HAP-1 (cell line): ENCODE results near the gene MARCHF10.

Source experiments
- DNase-seq, 2 experiments: peaks; one replicate each; pipeline ENCODE4 v3.0.0-alpha.2; 2016 to 2020; ENCODE audit warnings: low spot score in 2 of 2
- H3K27me3 ChIP-seq: fragments of 250-450 bp; sonication (Bioruptor Pico); 2 replicates; pipeline ENCODE4 v1.5.1; 2020; ENCODE audit warnings: low read depth, mild to moderate bottlenecking, moderate library complexity
- H3K36me3 ChIP-seq: fragments of 250-450 bp; sonication (Bioruptor Pico); replicated peaks from 2 replicates; pipeline ENCODE4 v1.5.1; 2020; ENCODE audit warnings: mild to moderate bottlenecking
- H3K4me1 ChIP-seq: fragments of 250-450 bp; sonication (Bioruptor Pico); 2 replicates; pipeline ENCODE4 v1.5.1; 2020; ENCODE audit warnings: mild to moderate bottlenecking
- H3K4me3 ChIP-seq: fragments of 250-450 bp; sonication (Bioruptor Pico); 2 replicates; pipeline ENCODE4 v1.5.1; 2020; ENCODE audit warnings: mild to moderate bottlenecking, moderate library complexity
- H3K9me3 ChIP-seq: fragments of 250-450 bp; sonication (Bioruptor Pico); 2 replicates; pipeline ENCODE4 v1.5.1; 2020; ENCODE audit warnings: mild to moderate bottlenecking, moderate library complexity
- in situ Hi-C: fragments of 300-500 bp; cut with MboI; formaldehyde crosslinking; loops from 3 replicates; pipeline ENCODE4 v1.14.3; 2020; ENCODE audit warnings: low sequenced_read_pairs, inconsistent platforms, mixed read lengths

The MARCHF10 gene

DNA sequence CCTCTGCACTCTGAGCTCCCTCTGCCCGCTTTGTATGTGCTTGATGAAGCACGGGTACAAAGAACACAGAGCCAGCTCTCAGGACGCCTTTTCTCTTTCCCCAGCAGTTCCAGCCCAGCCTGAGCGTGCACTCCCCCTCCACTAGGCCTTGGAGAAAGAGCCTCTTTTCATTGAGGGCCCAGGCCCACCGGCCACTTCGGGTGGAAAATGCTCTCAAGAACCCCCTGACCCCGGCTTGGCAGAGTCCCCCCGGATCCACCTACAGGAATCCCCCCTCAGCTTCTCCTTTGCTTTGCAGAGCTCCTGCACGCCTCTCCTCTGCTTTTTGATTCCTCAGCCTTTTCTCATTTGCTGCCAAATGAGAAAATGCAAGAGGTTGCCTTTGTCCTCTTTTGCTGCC, 150.4 kb downstream of the MARCHF10 start:
- Histone ChIP-seq H3K27me3 (no peaks in the 10 kb centered on the region), H3K36me3 (no peaks in the 10 kb centered on the region), H3K9me3 (no peaks in the 10 kb centered on the region), H3K4me1 (peaks cover 8% of the 10 kb centered on the region), H3K4me3 (no peak overlapping the region)
- no peak for DNase-seq
- in situ Hi-C loops, result no loop called here

DNA sequence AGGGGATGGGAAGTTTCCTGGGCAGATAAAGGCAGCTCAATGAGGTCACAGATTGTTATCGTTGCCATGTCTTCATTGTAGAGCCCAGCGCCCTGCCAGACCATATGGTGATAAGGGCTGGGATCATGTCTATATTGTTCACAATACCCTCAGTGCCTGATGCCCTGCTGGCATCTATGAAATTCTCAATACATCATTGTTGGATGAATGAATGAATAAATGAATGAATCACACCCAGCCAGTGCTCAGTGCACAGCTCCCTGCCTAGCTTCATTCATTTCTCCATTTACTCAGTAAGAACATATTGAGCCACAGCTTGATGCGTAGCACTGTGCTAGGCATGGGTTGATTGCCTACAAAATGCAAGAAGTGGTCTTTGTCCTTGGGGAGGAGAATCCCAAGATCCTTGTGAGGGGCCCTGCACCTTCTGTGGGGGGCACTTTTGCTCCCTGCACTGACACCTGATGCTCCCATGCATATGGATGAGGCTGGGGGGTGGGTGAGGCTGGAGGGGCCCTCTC, 150.9 kb downstream of the MARCHF10 start:
- Histone ChIP-seq H3K4me3 (no peak overlapping the region), H3K9me3 (no peaks in the 10 kb centered on the region), H3K4me1 (peaks cover 11% of the 10 kb centered on the region), H3K27me3 (no peaks in the 10 kb centered on the region), H3K36me3 (no peaks in the 10 kb centered on the region)
- in situ Hi-C loops, result no loop called here
- DNase-seq, result no peak

DNA sequence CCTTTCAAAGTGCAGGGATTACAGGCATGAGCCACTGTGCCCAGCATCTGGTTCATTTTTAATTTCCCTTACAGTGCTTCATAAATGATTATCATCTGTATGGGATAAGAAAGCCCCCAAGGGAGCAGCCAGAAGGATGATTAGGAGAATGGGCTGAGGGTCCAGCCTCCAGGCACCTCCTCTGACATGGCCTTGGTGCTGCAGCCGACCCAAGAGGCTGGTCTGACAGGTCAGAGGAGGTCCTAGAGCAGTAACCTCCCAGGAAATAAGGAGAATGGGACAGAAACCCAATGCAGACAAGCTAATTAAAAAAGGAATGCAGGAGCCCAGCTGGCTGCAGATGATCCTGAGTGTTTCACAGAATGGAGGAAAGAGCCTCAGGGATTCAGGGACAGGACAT, 151.7 kb downstream of the MARCHF10 start:
- H3K4me1 ChIP-seq, result peaks cover 13% of the 10 kb centered on the region
- DNase-seq, result no peak
- no peaks in the 10 kb centered on the region for H3K27me3 ChIP-seq
- no peak overlapping the region for H3K4me3 ChIP-seq
- in situ Hi-C loops, result no loop called here
- H3K9me3 ChIP-seq, result no peaks in the 10 kb centered on the region
- H3K36me3 ChIP-seq, result no peaks in the 10 kb centered on the region

GRCh38 chr17:62655656-62656055, 152.5 kb downstream of the MARCHF10 start:
- in situ Hi-C loops, result no loop called here
- no peaks in the 10 kb centered on the region for H3K9me3 ChIP-seq
- no peak overlapping the region for H3K4me3 ChIP-seq
- DNase-seq, result no peak
- H3K36me3 ChIP-seq, result no peaks in the 10 kb centered on the region
- H3K4me1 ChIP-seq, result peaks cover 13% of the 10 kb centered on the region
- H3K27me3 ChIP-seq, result no peaks in the 10 kb centered on the region

DNA sequence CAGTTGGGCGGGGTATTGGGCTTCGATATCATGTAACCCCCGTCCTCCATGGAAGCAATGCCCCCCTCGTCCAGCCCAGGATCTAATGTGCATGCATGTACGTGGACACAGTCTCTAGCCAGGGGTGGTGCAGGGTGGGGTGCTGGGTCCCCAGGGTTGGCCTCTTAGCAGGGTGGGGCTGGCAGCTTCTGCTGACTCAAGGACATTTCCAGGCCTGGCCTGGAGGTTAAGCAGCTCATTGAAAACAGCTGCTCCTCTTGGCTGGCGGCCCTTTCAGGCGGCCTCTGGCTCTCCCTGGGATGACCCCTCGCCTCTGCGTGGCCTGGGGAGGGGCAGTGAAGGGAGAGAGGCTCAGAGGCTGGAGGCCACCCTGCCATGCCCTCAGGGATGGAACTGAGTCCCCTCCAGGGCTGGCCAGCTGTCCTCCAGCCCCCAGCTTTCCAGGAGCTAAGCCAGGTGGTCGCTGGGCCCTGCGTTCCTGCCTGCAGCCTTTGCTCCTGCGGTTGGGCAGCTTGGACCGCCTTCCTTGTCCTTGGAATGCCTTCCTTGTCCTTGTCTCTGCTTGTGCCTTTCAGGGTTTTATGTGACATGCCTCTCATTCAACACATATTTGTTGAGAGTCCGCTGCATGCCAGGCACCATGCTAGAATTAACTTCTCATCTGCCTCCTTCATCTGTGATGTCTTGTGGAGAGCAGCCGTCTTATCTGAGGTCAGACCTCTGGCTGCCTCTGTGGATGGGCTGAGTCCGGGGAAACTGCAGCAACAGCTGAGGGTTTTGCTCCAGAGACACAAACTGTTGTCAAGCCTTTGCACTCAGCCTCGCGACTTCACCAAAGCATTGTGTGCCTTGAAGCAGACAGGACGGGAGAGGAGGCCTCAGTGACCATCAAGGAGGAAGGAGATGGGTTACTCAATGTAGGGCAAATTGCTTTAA, 154.0 kb downstream of the MARCHF10 start:
- DNase-seq, result no peak
- Histone ChIP-seq H3K4me3 (no peak overlapping the region), H3K36me3 (no peaks in the 10 kb centered on the region), H3K4me1 (peaks cover 13% of the 10 kb centered on the region), H3K27me3 (no peaks in the 10 kb centered on the region), H3K9me3 (no peaks in the 10 kb centered on the region)
- in situ Hi-C loops, result no loop called here

- no peaks in the 10 kb centered on the region for H3K9me3 ChIP-seq
- no peaks in the 10 kb centered on the region for H3K27me3 ChIP-seq
- in situ Hi-C loops, result no loop called here
- no peaks in the 10 kb centered on the region for H3K36me3 ChIP-seq
- H3K4me3 ChIP-seq, result peak overlapping the region; percentile 27
- peak; percentile 59 to 93 for DNase-seq
- H3K4me1 ChIP-seq, result peaks cover 13% of the 10 kb centered on the region
Measured at GRCh38 chr17:62653002-62653825, 154.9 kb downstream of the MARCHF10 start.

DNA sequence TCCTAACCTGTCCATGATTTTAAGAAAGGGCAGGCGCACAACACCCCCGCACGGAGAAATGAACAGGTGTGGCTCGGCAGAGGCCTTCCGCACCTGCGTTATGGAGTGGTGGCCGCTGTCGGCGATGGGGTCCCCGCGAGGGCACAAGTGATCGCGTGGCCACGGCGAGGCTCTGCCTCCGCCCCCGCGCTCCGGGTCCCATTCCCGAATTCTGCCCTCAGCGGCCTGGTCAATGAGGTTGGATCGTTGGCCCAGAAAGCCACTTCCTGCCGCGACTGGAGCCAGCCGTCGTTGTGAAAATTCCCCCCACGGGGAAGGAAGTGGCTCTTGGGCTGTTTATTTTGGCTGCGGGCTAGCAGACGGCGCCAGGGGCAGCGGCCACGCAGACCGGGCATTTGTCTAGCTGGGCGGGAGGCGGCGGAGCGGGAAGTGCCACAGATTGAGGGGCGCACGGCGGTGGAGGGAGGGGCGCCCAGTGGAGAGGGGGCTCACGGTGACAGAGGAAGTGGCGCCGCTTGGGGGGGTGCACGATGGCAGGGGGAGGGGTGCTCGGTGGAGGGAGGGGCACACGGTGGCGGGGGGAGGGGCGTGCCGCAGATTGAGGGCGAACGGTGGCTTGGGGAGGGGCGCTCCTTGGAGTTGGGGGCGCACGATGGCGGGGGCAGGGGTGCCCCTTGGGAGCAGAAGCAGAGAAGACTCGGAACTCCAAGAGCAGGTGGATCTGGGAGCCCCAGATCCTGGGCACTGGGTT, 155.7 kb downstream of the MARCHF10 start:
- Histone ChIP-seq H3K4me3 (peak overlapping the region; percentile 27), H3K4me1 (peaks cover 13% of the 10 kb centered on the region), H3K9me3 (no peaks in the 10 kb centered on the region), H3K36me3 (no peaks in the 10 kb centered on the region), H3K27me3 (no peaks in the 10 kb centered on the region)
- peak in 1 of 2 experiments; percentile 38 for DNase-seq
- in situ Hi-C loops, result no loop called here
